DND-41 (cell line): ENCODE results near the gene PDZD4.

ENCODE experiments used
- ATAC-seq: fragments of 200-7000 bp; cut with Tn5 transposase; 3 replicates; pipeline ENCODE4 v1.9.1; 2021; ENCODE audit warnings: low read depth; ENCODE audit not compliant: insufficient read depth
- DNase-seq: peaks from one replicate; pipeline ENCODE4 v3.0.0-alpha.2; 2020
- H2AFZ ChIP-seq: 2 replicates; pipeline ENCODE4 v1.6.0; 2012; ENCODE audit warnings: low read depth, low read length
- H3K27ac ChIP-seq: 2 replicates; pipeline ENCODE4 v1.5.1; 2012; ENCODE audit warnings: low read length, inconsistent platforms
- H3K27me3 ChIP-seq: fragments of 200-600 bp; sonication (generic); 2 replicates; pipeline ENCODE4 v1.6.0; 2012; ENCODE audit warnings: low read length, mild to moderate bottlenecking, inconsistent platforms; ENCODE audit not compliant: insufficient read depth, poor library complexity
- H3K36me3 ChIP-seq: 2 replicates; pipeline ENCODE4 v1.5.1; 2012; ENCODE audit warnings: low read length, inconsistent platforms; ENCODE audit not compliant: insufficient read depth
- H3K4me1 ChIP-seq: 2 replicates; pipeline ENCODE4 v1.5.1; 2012; ENCODE audit warnings: mild to moderate bottlenecking, low read length; ENCODE audit not compliant: insufficient read depth
- H3K4me2 ChIP-seq: 2 replicates; pipeline ENCODE4 v1.6.0; 2012; ENCODE audit warnings: mild to moderate bottlenecking, moderate library complexity, low read length, inconsistent platforms; ENCODE audit not compliant: insufficient read depth
- H3K4me3 ChIP-seq, 2 experiments: fragments of 200-600 bp in 1 of 2; shearing (Covaris generic) in 1 of 2; 2 replicates each; pipeline ENCODE4 v1.5.1; 2012 to 2016; ENCODE audit warnings: inconsistent platforms in 2 of 2, low read length in 2 of 2, mild to moderate bottlenecking in 2 of 2, low read depth in 1 of 2, moderate library complexity in 1 of 2
- H3K79me2 ChIP-seq: 2 replicates; pipeline ENCODE4 v1.6.0; 2012; ENCODE audit warnings: low read length, inconsistent platforms; ENCODE audit not compliant: insufficient read depth
- H3K9ac ChIP-seq: 2 replicates; pipeline ENCODE4 v1.6.0; 2012; ENCODE audit warnings: low read depth, mild to moderate bottlenecking, inconsistent platforms, low read length, moderate library complexity
- H3K9me3 ChIP-seq: 2 replicates; pipeline ENCODE4 v1.5.1; 2012; ENCODE audit warnings: low read length, moderate library complexity, mild to moderate bottlenecking, inconsistent platforms; ENCODE audit not compliant: insufficient read depth, severe bottlenecking
- H4K20me1 ChIP-seq: 2 replicates; pipeline ENCODE4 v1.6.0; 2012; ENCODE audit warnings: low read length; ENCODE audit not compliant: insufficient read depth
- EZH2 ChIP-seq: IDR thresholded peaks from 3 replicates; pipeline ENCODE4 v1.6.1; 2012; ENCODE audit warnings: borderline replicate concordance, low read depth, mild to moderate bottlenecking, moderate library complexity, low read length, inconsistent platforms; ENCODE audit not compliant: severe bottlenecking
- TF ChIP-seq, protein P1 (sequence below): IDR thresholded peaks from 2 replicates; pipeline ENCODE4 v1.5.1; 2012; ENCODE audit warnings: borderline replicate concordance, low read length, moderate library complexity, mild to moderate bottlenecking; ENCODE audit not compliant: poor library complexity, severe bottlenecking; ENCODE audit errors: extremely low read depth

Gene PDZD4

DNA sequence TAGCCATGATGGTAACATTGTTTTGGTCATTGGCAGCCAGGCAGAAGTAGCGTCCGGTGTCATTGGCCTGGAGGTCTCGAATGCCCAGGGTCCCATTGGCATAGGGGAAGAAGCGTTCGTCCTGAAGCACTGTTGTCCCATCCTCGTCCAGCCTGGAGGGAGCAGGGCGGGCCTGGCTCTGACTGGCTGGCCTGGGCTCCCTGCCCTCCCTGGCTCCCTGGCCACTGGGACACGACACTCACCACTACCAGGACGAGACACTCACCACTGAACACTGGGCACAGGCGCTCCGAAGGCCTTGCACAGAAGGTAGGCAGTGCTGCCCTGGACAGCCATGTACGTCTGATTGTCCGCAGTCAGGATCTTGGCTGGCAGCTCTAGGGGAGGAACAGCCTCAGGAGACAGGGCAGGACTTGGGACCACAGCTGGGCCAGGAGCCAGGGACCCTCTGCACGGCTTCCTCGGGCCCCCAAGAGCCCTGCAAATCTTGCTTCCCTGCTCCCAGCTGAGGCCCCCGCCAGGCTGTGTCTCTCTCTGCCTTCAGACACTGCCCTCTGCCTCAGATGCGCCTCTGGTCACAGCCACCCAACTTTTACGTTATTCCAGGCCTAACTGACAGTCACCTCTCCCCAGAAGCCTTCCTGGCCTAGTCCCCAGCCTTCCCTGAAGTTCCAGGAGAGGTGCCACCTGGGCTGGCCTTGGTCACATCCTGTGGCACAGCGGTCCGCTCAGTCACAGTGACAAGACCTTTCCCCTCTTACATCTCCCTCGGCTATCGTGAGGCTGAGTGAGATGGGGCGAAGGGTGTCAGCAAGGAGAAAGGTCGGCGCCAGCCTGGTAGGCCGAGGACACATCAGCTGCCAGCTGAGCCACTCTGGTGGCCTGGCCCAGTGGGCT, 38.5 kb upstream of the PDZD4 start:
- DNase-seq (no peak), ATAC-seq (no peak)
- no peaks in the 10 kb centered on the region for H3K36me3 ChIP-seq
- H3K4me1 ChIP-seq: no peaks in the 10 kb centered on the region
- H3K9me3 ChIP-seq: no peaks in the 10 kb centered on the region
- H3K9ac ChIP-seq: no peak overlapping the region
- no peaks in the 10 kb centered on the region for H3K27me3 ChIP-seq
- no peak for TF ChIP-seq EZH2
- TF ChIP-seq, protein P1, sequence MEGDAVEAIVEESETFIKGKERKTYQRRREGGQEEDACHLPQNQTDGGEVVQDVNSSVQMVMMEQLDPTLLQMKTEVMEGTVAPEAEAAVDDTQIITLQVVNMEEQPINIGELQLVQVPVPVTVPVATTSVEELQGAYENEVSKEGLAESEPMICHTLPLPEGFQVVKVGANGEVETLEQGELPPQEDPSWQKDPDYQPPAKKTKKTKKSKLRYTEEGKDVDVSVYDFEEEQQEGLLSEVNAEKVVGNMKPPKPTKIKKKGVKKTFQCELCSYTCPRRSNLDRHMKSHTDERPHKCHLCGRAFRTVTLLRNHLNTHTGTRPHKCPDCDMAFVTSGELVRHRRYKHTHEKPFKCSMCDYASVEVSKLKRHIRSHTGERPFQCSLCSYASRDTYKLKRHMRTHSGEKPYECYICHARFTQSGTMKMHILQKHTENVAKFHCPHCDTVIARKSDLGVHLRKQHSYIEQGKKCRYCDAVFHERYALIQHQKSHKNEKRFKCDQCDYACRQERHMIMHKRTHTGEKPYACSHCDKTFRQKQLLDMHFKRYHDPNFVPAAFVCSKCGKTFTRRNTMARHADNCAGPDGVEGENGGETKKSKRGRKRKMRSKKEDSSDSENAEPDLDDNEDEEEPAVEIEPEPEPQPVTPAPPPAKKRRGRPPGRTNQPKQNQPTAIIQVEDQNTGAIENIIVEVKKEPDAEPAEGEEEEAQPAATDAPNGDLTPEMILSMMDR: no peak
- H3K4me2 ChIP-seq: no peak overlapping the region
- no peak overlapping the region for H3K4me3 ChIP-seq
- no peak overlapping the region for H2AFZ ChIP-seq
- H3K79me2 ChIP-seq: no peaks in the 10 kb centered on the region
- H3K27ac ChIP-seq: no peak overlapping the region
- no peaks in the 10 kb centered on the region for H4K20me1 ChIP-seq

DNA sequence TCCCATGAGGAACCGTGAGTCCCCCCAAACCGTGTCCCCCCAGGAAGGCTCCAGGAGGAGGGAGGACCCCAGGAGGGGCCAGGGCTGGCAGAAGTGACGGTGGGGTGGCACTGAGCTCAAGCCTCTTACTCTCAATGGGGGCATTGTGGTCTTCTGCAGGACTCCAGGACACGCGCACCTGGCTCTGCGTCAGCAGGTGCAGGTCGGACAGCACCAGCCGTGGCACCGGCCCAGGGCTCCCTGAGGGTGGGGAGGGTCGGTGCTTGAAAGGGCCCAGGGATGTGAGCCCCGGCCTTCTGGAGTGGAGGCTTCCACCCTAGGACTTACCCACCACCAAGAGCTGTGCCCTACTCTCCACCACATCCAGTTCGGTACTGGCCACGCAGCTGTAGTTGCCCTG, 37.3 kb upstream of the PDZD4 start:
- no peak for DNase-seq
- no peaks in the 10 kb centered on the region for H3K79me2 ChIP-seq
- no peak overlapping the region for H3K4me3 ChIP-seq
- no peaks in the 10 kb centered on the region for H3K36me3 ChIP-seq
- H4K20me1 ChIP-seq: no peaks in the 10 kb centered on the region
- H3K9me3 ChIP-seq: no peaks in the 10 kb centered on the region
- H2AFZ ChIP-seq: no peak overlapping the region
- ATAC-seq: no peak
- no peak overlapping the region for H3K4me2 ChIP-seq
- H3K27me3 ChIP-seq: no peaks in the 10 kb centered on the region
- TF ChIP-seq EZH2: no peak
- TF ChIP-seq, protein P1: no peak
- H3K4me1 ChIP-seq: no peaks in the 10 kb centered on the region
- no peak overlapping the region for H3K27ac ChIP-seq
- H3K9ac ChIP-seq: no peak overlapping the region

DNA sequence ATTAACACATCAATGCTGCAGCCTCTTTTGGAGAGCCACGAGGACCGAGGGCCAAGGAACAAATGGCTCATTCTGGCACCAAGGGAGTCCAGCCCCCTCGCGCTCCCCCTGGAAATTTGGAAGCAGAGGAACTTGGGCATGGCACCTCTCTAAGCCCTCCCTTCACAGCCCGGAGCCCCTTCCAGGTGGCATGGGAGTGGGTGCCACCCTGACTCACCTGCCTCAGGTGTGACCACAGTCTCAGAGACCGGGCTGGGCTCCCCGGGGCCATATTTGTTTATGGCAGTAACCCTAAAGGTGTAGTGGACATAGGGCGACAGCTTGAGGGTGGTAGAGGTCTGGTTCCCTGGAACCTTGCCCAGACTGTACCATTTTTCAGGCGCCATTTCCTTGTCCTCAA, 36.8 kb upstream of the PDZD4 start:
- Histone ChIP-seq H3K36me3 (no peaks in the 10 kb centered on the region), H3K9ac (no peak overlapping the region), H4K20me1 (no peaks in the 10 kb centered on the region), H3K27ac (no peak overlapping the region), H3K4me3 (no peak overlapping the region), H3K9me3 (no peaks in the 10 kb centered on the region), H2AFZ (no peak overlapping the region), H3K4me2 (no peak overlapping the region), H3K27me3 (no peaks in the 10 kb centered on the region), H3K4me1 (no peaks in the 10 kb centered on the region), H3K79me2 (no peaks in the 10 kb centered on the region)
- DNase-seq: no peak
- TF ChIP-seq, protein P1: no peak
- no peak for TF ChIP-seq EZH2
- no peak for ATAC-seq
